Testis (tissue), 2 donors: Measurements from ENCODE around the gene ACBD4.

Experiments used
- CTCF ChIP-seq, 3 experiments: fragments of 450-650 bp in 2 of 3; fragments of 200-600 bp in 1 of 3; sonication (generic) in 1 of 3; IDR thresholded peaks; one replicate each; pipeline ENCODE4 v1.5.1; 2016 to 2019; ENCODE audit warnings: antibody characterized with exemption in 3 of 3, mild to moderate bottlenecking in 2 of 3, moderate library complexity in 1 of 3
- POLR2A ChIP-seq: fragments of 450-650 bp; IDR thresholded peaks from one replicate; pipeline ENCODE4 v1.6.1; 2017; ENCODE audit warnings: antibody characterized with exemption, mild to moderate bottlenecking, moderate library complexity

- TF ChIP-seq POLR2A (no peak), CTCF (IDR thresholded peaks at IDR 0.05) (peak in 1 of 3 experiments; percentile 18)
Measured at GRCh38 chr17:45147581-45148182, 12.2 kb downstream of the ACBD4 start.
